Lung microvascular endothelial cell (primary cell): Measurements from ENCODE around the gene MOK. TPM values are rescaled to one million over a fixed set of nuclear protein-coding genes. Genes with fewer than 3 reads are reported as not detected.

Experiments
- DNase-seq, 2 donors: peaks; one replicate each; pipeline versions ENCODE4 v3.0.0 to v3.0.0-alpha.2; 2010; ENCODE audit warnings: low read depth in 2 of 2
- total RNA-seq: library from RNA; depleted of rRNA; stranded (reverse); fragments of >200 nt; gene quantifications from 2 replicates; pipeline ENCODE4 v1.2.1, GENCODE V29; 2014

Gene MOK
- total RNA-seq, 1 donor from 2014 or later: 1.2 TPM

DNA sequence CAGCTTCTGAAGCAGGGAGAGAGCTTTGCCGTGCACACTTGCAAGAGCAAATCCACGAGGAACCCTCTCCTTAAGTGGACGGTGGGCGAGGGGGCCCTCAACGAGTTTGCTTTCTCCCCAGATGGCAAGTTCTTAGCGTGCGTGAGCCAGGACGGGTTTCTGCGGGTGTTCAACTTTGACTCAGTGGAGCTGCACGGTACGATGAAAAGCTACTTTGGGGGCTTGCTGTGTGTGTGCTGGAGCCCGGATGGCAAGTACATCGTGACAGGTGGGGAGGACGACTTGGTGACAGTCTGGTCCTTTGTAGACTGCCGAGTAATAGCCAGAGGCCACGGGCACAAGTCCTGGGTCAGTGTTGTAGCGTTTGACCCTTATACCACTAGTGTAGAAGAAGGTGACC lies 96.2 kb downstream of the MOK start:
- no peak for DNase-seq

- DNase-seq: no peak
Measured at GRCh38 chr14:102207831-102208365, 97.1 kb downstream of the MOK start.

DNA sequence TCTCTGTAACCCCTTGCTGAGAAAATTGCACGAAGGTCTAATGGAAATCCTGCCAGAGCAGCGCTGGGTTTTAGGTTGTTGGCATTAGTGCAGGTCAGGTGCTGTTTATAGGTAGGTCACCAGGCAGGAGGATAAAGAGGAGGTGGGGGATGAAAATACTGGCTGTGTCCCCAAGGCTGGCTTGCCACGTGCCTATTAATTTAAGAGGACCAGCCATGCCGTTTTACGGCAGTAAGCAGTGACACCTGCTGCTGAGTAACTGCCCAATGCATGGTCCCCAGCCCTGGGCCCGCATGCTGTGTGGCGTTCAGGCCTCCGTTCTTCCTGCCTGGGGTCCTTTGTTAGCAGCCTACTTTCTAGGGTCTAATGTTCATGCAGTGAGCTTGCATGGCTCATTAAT lies 98.0 kb downstream of the MOK start:
- DNase-seq: no peak

DNA sequence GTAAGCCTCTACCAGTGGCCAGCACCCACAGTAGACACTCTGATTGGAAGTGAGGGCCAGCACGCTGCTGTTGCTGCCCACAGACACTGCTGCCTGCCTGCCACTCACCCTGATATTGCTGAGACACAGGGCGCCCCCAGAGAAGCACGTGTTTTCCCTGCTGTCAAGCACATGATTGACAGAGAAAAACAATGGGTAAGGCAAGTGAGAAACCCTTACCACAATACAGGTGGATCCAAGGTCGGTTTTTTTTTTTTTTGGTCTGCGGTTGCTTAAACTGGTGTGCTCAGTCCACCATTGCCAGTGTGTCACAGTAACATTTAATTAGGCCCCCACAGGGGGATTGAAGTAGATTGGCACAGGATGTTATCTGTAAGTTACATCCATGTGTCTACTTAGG lies 99.4 kb downstream of the MOK start:
- DNase-seq: no peak

- no peak for DNase-seq
Measured at GRCh38 chr14:102203382-102203781, 101.6 kb downstream of the MOK start.

DNA sequence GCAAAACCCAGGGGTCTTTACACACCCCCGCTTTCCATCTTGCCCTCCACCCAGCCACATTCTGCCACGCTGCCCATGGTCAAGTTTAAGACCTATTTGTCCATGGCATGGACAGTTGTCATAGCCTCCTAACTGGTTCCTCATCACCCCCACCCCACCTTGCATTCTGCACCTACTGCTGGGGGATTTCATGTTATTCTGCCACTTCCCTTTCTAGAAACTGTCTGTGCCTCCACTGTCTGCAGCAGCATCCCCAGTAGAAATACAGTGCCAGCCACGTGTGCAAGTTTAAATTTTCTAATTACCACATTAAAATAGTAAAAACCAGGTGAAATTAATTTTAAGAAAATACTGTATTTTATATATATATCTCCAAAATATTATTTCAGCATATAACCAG lies 102.0 kb downstream of the MOK start:
- DNase-seq: no peak

DNA sequence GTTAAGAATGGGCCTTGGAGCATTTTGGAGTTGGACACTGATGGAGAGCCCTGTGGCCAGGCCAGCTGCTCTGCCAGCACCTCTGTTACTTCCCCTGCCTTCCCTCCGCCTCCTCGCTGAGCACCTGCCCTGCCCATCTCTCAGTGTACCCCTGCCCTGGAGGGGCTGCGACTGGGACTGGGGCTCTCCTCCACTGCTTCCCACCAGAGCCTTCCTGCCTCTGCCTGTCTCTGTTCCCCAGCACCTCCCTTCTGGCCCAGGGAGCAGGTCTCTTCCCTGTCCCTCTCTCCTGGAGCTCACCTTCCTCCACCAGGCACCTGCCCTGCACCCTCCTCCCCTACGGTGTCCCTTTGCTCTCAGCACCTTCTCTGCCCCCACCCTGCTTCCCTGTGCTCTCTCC lies 103.2 kb downstream of the MOK start:
- DNase-seq: no peak

DNA sequence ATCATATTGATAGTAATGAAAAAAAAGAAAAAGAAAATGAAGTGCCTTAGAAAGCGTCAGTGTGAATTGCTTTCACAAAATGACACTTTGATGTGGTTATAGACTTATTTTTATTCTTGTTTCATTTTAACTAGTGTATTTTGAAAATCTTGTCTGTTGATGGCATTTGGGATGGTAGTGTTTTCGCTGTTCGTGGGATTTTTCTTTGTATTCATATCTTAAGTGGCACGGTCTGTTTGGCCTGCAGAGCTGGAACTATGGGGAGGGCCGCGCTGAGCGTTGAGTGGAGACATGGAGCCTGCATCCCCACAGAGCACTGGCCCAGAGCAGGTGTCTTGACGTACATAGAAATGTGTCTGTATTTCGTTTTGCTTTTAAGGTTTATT lies 103.6 kb downstream of the MOK start:
- no peak for DNase-seq

GRCh38 chr14:102200690-102201352 lies 104.1 kb downstream of the MOK start:
- DNase-seq: no peak

DNA sequence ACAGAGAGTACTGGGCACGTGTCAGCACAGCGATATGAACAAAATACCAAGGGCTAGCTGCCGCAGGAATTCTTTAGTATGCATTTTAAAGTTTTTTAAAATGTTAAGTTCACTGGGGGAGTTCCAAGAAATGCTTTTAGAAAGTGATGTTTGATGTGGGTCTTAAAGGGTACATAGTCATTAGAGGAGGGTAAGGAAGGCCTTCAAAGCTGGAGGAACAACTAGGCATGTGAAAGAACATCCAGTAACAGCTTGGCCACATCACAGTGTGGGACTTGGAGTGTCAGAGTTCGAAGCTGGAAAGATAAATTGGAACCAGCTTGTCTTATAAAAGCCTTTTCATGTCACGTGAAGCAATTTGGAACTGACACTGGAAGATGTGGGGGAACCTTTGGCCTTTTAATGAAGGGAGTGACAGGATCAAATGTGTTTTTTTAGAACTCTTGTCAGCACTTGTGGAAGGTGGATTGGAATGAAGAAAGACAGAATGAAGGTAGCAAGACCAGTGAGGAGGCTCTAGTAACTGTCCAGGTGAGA lies 107.6 kb downstream of the MOK start:
- no peak for DNase-seq

DNA sequence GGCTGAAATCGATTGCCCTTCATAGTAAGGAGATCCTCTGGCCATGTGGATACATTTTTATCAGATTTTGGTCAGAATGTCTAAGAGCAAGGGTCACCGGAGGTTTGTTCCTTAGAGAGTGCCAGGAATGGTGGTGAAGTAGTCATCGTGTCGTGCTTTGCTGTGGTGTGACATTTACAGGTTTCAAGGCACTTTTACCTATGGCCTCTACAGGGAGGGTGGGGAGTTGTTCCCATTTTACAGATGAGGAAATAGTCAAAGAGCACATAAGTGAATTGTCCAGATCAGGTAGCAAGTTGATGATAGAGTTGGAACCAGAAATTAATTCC lies 108.1 kb downstream of the MOK start:
- DNase-seq: no peak

- DNase-seq: no peak
Measured at GRCh38 chr14:102196039-102196901, 108.7 kb downstream of the MOK start.

DNA sequence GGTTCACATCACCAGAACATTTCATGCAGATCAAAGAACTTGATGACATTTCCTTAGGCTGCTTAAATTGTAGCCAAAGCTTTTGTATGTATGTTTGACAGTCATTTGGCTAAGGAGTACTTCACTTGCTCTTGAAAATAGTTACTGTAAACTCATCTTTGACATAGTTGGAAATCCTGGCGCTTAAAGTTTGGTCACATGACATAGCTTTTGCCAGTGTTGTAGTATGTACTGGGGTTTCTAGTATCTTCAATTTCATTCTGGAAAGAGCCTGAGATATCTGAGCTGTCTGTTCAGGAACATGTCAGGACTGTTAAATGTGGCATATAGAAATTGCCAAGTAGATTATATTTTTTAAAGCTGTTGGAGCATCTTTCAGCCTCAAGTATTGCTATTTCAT lies 109.5 kb downstream of the MOK start:
- no peak for DNase-seq

DNA sequence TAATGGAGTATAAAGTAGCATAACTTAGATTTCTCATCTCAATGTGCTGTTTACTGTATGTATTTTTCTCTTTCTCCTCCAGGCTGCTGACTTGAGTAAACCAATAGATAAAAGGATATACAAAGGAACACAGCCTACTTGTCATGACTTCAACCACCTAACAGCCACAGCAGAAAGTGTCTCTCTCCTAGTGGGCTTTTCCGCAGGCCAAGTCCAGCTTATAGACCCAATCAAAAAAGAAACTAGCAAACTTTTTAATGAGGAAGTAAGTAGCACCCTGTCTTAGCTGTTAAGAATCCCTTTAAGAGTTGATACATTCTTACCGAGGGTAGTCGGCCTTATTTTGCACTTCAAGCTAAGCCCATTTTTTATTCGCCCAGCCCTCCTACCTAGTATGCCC lies 110.1 kb downstream of the MOK start:
- no peak for DNase-seq

DNA sequence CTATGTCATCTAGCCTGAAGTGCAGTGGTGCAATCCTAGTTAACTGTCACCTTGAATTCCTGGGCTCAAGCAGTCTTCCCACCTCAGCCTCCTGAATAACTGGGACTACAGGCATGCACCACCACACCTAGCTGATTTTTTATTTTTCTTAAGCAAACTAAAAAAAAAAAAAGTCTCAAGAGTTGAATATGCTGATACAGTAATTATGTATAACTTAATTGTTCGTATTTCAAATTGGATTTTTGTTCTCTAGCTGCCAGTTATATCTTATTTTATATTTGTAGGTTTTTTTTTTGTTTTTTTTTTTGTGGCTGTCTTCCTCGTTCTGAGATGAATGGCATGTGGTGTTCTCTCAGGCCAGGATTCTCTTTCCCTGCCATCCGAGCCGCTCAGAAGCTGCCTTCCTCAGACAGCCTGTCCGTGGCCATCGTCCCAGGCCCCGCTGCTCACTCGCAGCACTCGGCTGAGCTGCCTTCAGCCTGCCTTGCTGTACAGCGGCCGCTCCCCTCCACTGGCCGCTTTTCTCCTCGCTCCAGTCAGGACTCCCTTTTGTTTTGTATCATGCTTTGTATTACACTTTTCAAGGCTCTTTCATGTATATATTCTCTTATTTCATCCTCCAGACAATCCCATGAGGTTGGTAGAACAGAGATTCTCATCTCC lies 112.0 kb downstream of the MOK start:
- DNase-seq: no peak

DNA sequence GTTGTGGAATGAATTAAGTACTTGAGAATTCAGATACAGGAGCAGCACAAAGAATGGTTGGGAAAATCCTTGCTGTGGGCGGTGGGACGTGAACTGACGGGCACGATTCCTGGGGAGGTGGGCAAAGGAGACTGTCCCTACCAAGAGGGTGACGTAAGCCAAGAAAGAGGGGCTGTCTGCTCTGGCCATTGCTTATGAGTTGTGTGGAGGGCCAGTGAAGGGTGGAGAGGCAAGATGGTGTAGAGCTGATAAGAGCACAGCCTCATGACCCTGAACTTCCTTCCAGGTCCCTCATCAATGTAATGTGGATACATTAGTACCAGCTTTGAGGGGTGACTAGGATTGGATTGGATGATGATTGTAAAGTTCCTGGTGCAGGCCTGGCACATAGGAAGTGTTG lies 115.1 kb downstream of the MOK start:
- DNase-seq: no peak

DNA sequence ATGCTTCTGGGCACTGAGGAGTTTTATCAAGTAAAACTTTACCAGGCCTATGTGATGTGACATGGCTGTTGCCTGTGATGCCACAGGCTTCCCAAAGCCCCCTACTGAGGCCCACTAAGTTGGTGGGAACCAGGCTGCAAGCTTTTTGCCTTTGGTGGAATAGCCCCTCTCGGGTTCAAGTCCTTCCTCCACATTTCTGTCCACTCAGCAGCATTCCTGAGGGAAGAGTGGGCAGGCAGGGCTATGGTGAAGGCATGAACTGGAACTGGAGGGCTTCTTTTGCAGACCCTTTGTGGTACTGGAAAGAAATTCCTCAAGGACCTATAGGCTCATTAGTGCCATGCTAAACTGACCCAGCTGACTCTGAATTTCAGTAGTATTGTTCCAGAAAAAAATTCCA lies 116.8 kb downstream of the MOK start:
- DNase-seq: no peak

- DNase-seq: no peak
Measured at GRCh38 chr14:102187568-102188001, 117.4 kb downstream of the MOK start.

- peak in 1 of 2 donors; percentile 76 for DNase-seq
Measured at GRCh38 chr14:102187044-102187443, 117.9 kb downstream of the MOK start.

DNA sequence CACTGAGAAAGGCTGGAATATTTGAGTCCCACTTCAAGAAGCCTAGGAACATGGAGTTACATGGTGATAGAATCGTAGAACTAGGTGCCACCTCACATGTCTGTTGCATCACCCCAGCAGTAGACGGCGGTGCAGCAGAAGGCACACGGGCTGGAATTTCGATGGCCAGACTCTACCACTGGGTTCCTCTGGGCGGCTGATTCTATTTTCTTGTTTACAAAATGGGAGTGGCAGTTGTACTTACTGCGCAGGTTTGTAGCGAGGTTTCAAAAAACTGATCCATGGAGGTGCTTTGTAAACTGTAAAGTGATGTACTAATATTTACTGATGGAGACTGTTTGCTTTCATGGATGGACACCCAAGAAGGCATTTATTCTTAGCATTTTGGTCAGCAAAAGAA lies 119.6 kb downstream of the MOK start:
- no peak for DNase-seq

DNA sequence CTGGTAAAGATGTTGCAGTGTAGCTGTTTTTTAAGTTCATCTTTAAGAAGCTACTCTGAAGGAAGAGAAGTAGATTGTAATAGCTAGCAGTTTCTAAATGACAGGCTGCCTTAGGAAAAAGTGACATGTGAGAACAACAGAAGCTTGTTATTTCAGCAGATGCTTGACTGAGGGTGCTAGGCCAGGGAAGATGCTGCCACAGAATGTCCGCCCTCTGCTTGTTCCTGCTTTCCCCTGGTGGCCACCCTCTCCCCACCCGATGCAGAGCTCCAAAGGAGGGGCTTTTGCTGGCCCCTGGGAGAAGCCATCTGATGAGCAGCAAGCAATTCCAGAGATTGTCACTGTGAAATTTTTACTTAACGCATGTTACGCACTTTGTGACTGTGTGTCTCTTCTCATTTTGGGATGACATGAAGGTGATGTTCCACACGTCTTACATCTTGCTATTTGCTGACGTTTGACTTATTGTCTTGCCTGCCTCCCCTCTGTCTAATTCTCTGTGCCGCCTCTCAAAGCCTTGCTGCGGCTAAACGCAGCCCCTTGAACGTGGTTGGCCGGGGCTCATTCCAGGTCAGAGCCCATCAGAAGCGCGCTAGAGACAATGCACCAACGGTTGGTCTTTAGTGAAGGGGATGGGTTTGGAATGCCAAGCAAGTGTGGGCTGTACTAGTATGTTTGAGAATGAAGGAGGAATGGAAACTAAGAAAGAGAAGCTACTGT lies 120.5 kb downstream of the MOK start:
- DNase-seq: no peak

DNA sequence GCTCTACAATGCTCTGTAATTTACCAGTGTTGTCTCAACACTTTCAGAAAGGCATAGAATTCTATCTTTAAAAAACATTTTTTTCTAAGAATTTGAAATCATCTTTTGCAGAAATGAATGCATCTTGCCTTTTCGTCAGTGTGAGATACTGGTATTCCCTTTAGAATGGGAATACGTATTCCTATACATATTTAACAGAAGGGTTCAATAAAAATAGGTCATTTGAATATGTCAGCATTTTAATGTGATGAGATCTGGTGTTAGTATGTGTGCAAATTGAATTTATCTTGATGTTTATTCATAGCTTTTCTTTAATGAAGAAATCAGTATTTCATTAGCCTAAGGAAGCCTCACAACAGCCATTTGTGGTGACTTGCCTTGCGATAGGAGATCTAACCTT lies 121.1 kb downstream of the MOK start:
- no peak for DNase-seq
